ENCODE results near the gene TMOD2.

DNA sequence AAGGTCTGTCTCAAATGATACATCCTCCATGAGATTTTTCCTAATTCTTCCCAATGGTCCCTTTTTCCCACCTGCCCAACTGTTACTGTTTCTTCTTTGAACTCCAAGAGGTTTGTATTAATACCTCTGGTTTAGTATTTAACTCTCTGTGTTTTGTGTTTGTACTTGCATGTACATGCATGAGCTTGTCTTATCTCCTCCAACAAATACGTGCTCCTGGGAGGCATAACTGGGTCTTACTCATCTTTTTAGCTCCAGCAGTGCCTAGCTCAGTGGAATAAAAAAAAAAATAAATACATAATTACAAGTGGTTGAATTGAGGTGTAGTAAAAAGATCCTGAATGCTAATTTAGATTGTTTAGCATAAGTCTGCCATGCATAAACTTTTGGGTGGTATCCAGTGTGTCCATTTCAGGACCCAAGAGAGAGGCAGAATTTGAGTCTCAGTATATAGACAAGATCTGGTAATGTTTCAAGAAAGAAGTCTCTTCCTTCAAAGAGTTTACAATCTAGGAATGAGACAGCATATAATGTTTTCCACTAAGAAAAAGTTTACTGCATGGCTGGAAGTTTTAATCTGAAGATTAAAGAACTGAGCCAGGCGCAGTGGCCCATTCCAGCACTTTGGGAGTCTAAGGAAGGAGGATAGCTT, 12.2 kb upstream of the TMOD2 start:
- TF ChIP-seq, protein P1, sequence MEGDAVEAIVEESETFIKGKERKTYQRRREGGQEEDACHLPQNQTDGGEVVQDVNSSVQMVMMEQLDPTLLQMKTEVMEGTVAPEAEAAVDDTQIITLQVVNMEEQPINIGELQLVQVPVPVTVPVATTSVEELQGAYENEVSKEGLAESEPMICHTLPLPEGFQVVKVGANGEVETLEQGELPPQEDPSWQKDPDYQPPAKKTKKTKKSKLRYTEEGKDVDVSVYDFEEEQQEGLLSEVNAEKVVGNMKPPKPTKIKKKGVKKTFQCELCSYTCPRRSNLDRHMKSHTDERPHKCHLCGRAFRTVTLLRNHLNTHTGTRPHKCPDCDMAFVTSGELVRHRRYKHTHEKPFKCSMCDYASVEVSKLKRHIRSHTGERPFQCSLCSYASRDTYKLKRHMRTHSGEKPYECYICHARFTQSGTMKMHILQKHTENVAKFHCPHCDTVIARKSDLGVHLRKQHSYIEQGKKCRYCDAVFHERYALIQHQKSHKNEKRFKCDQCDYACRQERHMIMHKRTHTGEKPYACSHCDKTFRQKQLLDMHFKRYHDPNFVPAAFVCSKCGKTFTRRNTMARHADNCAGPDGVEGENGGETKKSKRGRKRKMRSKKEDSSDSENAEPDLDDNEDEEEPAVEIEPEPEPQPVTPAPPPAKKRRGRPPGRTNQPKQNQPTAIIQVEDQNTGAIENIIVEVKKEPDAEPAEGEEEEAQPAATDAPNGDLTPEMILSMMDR (IDR thresholded peaks at IDR 0.05; ENCODE audit: insufficient read depth, low read depth, low read length), result no peak
- TF ChIP-seq EZH2 (IDR thresholded peaks at IDR 0.05; ENCODE audit: insufficient read depth, low read length), result no peak

Measured in astrocyte (in vitro differentiated cells and primary cell).